Measurements from ENCODE around the gene PTPRN2.
A peak's percentile ranks its signal among the peaks of the same experiment; 100 is the strongest.

Gene PTPRN2

DNA sequence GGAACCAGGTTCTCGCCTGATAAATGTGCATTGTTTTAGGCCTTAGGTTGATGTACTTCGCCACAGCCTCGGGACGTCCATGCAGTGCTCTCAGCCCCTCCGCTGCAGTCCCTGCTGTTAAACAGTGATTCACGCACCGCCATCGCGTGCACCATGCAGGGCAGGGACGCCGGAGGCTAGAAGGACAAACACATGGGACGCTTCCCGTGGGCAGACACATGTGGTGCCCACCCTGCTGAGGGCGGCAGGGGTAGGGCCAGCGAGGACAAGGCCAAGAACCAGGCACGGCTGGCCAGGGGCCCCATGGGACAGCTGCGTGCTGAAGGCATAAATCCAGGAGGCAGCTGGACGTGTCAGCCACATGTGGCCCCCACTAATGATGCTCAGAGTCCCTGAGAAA, 394.7 kb downstream of the PTPRN2 start:
- TF ChIP-seq, protein P1, sequence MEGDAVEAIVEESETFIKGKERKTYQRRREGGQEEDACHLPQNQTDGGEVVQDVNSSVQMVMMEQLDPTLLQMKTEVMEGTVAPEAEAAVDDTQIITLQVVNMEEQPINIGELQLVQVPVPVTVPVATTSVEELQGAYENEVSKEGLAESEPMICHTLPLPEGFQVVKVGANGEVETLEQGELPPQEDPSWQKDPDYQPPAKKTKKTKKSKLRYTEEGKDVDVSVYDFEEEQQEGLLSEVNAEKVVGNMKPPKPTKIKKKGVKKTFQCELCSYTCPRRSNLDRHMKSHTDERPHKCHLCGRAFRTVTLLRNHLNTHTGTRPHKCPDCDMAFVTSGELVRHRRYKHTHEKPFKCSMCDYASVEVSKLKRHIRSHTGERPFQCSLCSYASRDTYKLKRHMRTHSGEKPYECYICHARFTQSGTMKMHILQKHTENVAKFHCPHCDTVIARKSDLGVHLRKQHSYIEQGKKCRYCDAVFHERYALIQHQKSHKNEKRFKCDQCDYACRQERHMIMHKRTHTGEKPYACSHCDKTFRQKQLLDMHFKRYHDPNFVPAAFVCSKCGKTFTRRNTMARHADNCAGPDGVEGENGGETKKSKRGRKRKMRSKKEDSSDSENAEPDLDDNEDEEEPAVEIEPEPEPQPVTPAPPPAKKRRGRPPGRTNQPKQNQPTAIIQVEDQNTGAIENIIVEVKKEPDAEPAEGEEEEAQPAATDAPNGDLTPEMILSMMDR (IDR thresholded peaks at IDR 0.05; ENCODE audit: borderline replicate concordance, control extremely low read depth, extremely low read depth, insufficient read depth, missing control alignments): no peak
- in situ Hi-C loops (cut with MboI; ENCODE audit: low sequenced_read_pairs, unreplicated experiment): loop anchor here (25.0 kb wide), 1 partner anchor 94 kb away; no protein-coding TSS in a partner anchor
- no peak for DNase-seq (ENCODE audit: low spot score)

DNA sequence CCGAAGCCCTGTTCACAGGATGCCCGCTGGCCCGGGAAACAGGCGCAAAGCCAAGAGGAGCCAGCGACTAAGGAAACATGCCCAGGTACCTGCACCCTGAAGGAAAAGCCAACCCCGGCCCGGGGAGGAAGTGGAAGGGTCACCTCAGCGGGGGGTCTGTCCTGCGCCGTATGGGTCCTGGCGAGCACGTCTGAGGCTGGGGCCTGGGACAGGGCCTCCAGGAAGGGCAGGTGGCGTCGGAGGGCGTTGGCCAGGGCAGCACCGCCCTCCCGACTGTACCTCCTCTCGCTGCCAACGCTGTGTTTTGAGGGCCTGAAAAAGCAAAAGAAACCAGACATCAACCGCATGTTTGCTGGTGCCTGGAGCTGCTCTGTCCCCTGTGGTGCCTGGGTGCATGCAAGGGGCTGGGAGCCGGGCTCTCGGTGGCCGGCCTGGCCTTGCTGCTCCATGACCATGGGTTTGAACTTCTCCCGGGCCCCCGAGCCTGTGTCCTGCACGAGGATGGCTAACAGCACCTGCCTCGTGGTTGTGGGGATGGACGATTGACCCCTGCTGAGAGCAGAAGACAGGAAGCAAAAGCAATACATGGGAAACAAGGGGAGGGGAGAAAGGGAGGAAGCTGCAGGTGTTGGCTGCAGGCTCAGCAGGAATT, 395.3 kb downstream of the PTPRN2 start:
- TF ChIP-seq, protein P1 (IDR thresholded peaks at IDR 0.05; ENCODE audit: borderline replicate concordance, control extremely low read depth, extremely low read depth, insufficient read depth, missing control alignments): no peak
- no peak for DNase-seq (ENCODE audit: low spot score)
- in situ Hi-C loops (cut with MboI; ENCODE audit: low sequenced_read_pairs, unreplicated experiment): loop anchor here (25.0 kb wide), 1 partner anchor 95 kb away; no protein-coding TSS in a partner anchor

DNA sequence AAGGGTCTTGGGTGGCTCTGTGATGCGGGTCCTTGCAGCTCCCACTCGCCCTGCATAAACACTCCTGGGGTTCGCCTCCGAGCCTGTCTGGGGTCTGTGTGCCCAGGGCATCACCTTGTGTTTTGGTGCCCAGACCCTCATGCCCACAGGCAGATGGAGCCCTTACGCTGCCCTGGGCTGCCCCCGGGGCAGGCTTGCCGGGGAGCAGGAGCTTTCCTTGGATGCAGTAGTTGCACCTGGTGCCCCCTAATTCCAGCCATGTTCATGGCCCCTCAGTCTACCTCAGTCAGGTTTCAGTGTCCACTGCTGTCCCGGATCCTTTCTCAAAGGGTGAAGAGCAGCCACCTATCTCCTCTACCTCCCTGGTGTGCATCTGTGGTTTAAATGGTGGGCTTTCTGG, 396.0 kb downstream of the PTPRN2 start:
- in situ Hi-C loops (cut with MboI; ENCODE audit: low sequenced_read_pairs, unreplicated experiment): loop anchor here (25.0 kb wide), 1 partner anchor 96 kb away; no protein-coding TSS in a partner anchor
- TF ChIP-seq, protein P1 (IDR thresholded peaks at IDR 0.05; ENCODE audit: borderline replicate concordance, control extremely low read depth, extremely low read depth, insufficient read depth, missing control alignments): no peak
- DNase-seq (ENCODE audit: low spot score): no peak

DNA sequence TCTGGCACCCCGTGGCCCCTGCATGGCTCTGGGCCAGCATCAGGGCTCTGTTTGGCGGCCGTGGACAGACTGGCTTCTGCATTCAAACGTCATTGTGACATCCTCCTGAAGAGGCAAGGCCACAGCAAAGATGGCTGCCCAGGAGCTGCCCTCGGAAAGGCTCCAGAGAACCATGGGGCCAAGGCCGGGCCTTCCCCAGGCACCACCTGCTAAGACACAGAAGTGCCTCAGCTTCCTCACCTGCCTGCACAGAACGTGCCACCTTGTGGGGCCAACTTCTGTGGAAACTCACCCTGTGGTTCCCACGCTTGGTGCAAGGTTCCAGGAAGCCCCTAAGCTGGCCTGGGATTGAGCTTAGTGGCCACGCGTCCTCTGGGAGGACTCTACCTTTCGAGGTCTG, 396.9 kb downstream of the PTPRN2 start:
- DNase-seq (ENCODE audit: low spot score): no peak
- TF ChIP-seq, protein P1 (IDR thresholded peaks at IDR 0.05; ENCODE audit: borderline replicate concordance, control extremely low read depth, extremely low read depth, insufficient read depth, missing control alignments): no peak
- in situ Hi-C loops (cut with MboI; ENCODE audit: low sequenced_read_pairs, unreplicated experiment): loop anchor here (25.0 kb wide), 1 partner anchor 97 kb away; no protein-coding TSS in a partner anchor

DNA sequence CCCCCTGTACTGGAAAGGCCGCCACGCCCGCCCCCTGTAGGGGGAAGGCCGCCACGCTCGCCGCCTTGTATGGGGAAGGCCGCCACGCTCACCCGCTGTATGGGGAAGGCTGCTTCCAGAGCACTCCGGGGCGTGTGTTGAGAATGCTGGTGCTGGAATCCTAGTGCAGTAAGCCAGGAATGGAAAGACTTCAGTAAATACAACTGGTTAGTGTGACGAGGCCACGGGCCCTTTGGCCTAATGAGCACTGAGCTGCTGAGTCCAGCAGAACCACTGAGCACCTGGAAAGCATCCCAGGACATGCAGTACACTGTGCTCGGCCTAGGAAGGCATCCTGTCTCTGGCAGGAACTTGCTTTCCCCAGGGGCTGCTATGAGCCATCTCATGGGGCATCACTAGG, 398.9 kb downstream of the PTPRN2 start:
- no peak for DNase-seq (ENCODE audit: low spot score)
- in situ Hi-C loops (cut with MboI; ENCODE audit: low sequenced_read_pairs, unreplicated experiment): loop anchor here (25.0 kb wide), 1 partner anchor 99 kb away; no protein-coding TSS in a partner anchor
- TF ChIP-seq, protein P1 (IDR thresholded peaks at IDR 0.05; ENCODE audit: borderline replicate concordance, control extremely low read depth, extremely low read depth, insufficient read depth, missing control alignments): no peak

DNA sequence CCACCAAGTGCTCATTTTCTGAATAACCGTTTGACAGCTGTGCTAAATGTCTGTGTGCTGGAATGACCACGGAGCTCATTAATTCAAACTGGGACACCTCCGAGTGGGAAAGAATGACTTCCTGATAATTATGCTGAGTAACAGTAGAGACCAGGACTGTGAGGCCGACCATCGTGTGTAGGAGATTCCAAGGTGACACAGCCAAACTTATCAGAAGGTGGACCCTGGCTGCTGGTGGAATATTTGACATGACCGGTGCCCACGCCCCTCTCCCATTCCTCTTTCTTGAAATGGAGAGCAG, 400.0 kb downstream of the PTPRN2 start:
- in situ Hi-C loops (cut with MboI; ENCODE audit: low sequenced_read_pairs, unreplicated experiment): loop anchor here (25.0 kb wide), 1 partner anchor 100 kb away; no protein-coding TSS in a partner anchor
- DNase-seq (ENCODE audit: low spot score): peak; percentile 6

More for the DNA sequence above, 400.0 kb downstream of the PTPRN2 start:
- TF ChIP-seq, protein P1 (IDR thresholded peaks at IDR 0.05; ENCODE audit: borderline replicate concordance, control extremely low read depth, extremely low read depth, insufficient read depth, missing control alignments): no peak
